GM10266 (cell line): ENCODE data around the gene TFRC.
"Not testable (repeated sequence)": the region's sequence is repeated elsewhere in the genome, so short reads cannot be mapped to it uniquely, and the experiment has no call there.

Experiments used
- DNase-seq: peaks from one replicate; pipeline ENCODE4 v3.0.0; 2012; ENCODE audit errors: extremely low spot score
- CTCF ChIP-seq: IDR thresholded peaks from 2 replicates; pipeline ENCODE4 v1.5.1; 2012; ENCODE audit warnings: mild to moderate bottlenecking, low read depth; ENCODE audit not compliant: control insufficient read depth, insufficient read depth; ENCODE audit errors: missing control alignments

The TFRC gene

GRCh38 chr3:196079682-196080081 lies 2.2 kb downstream of the TFRC start:
- DNase-seq: no peak
- TF ChIP-seq CTCF: no peak

GRCh38 chr3:196075013-196075412 lies 6.9 kb downstream of the TFRC start:
- no peak for TF ChIP-seq CTCF
- no peak for DNase-seq

GRCh38 chr3:196073255-196073753 lies 8.6 kb downstream of the TFRC start:
- DNase-seq: peak; percentile 78
- peak; percentile 84 for TF ChIP-seq CTCF

- no peak for TF ChIP-seq CTCF
- DNase-seq: no peak
These were observed 9.6 kb downstream of the TFRC start for GRCh38 chr3:196072313-196072712.

GRCh38 chr3:196068812-196069211 lies 13.1 kb downstream of the TFRC start:
- DNase-seq: not testable (repeated sequence)

GRCh38 chr3:196067439-196067838 lies 14.5 kb downstream of the TFRC start:
- DNase-seq: no peak
- no peak for TF ChIP-seq CTCF

- no peak for DNase-seq
- no peak for TF ChIP-seq CTCF
These were observed 17.9 kb downstream of the TFRC start for GRCh38 chr3:196063971-196064370.

- TF ChIP-seq CTCF: no peak
- no peak for DNase-seq
These were observed 18.4 kb downstream of the TFRC start for GRCh38 chr3:196063456-196063855.
